PC-9 (cell line): ENCODE data around the gene HLCS. TPM values are rescaled to one million over a fixed set of nuclear protein-coding genes. Genes with fewer than 3 reads are reported as not detected.

Source experiments
- BruUV-seq: library from RNA; stranded (reverse); fragments of 400-500 nt; replicated peaks from 2 replicates; lab custom pipeline; 2021; lab: Mats Ljungman, UMichigan
- CTCF ChIA-PET: fragments of 300-600 bp; sonication (Branson Sonifier 250); formaldehyde crosslinking; loops from one replicate; lab custom pipeline; 2022; ENCODE audit warnings: antibody characterized with exemption; lab: Charles Lee
- POLR2A ChIA-PET: fragments of 300-600 bp; sonication (Branson Sonifier 250); formaldehyde crosslinking; loops from one replicate; lab custom pipeline; 2022; ENCODE audit warnings: antibody characterized with exemption; ENCODE audit not compliant: unreplicated experiment; lab: Charles Lee
- DNase-seq, 2 experiments: peaks; one replicate each; pipeline versions ENCODE4 v3.0.0 to v3.0.0-alpha.2; 2015 to 2022; ENCODE audit warnings: mixed read lengths in 1 of 2
- H2AFZ ChIP-seq: fragments of 200-600 bp; sonication (generic); 2 replicates; pipeline ENCODE4 v1.8.1; 2017; ENCODE audit warnings: antibody characterized with exemption
- H3F3A ChIP-seq: fragments of 200-600 bp; sonication (generic); 2 replicates; pipeline ENCODE4 v1.8.1; 2017; ENCODE audit warnings: antibody characterized with exemption, mild to moderate bottlenecking, low read depth; ENCODE audit not compliant: insufficient read depth
- H3K27ac ChIP-seq: fragments of 200-600 bp; sonication (generic); 2 replicates; pipeline ENCODE4 v1.6.1; 2016; ENCODE audit warnings: mixed run types
- H3K27me3 ChIP-seq: fragments of 200-600 bp; sonication (generic); 2 replicates; pipeline ENCODE4 v1.6.1; 2016; ENCODE audit warnings: low read depth, mixed run types; ENCODE audit not compliant: insufficient read depth
- H3K36me3 ChIP-seq: fragments of 200-600 bp; sonication (generic); 2 replicates; pipeline ENCODE4 v1.6.1; 2016; ENCODE audit warnings: low read depth, mixed run types
- H3K4me1 ChIP-seq: fragments of 200-600 bp; sonication (generic); replicated peaks from 2 replicates; pipeline ENCODE4 v1.6.1; 2016; ENCODE audit warnings: mixed run types; ENCODE audit not compliant: insufficient read depth
- H3K4me2 ChIP-seq: fragments of 200-600 bp; sonication (generic); 2 replicates; pipeline ENCODE4 v1.6.1; 2017; ENCODE audit warnings: mixed run types
- H3K4me3 ChIP-seq: fragments of 200-600 bp; sonication (generic); 2 replicates; pipeline ENCODE4 v1.6.1; 2016; ENCODE audit warnings: mixed run types
- H3K79me2 ChIP-seq: fragments of 200-600 bp; sonication (generic); 2 replicates; pipeline ENCODE4 v1.6.1; 2017; ENCODE audit warnings: low read depth, mixed run types
- H3K9me2 ChIP-seq: fragments of 200-600 bp; sonication (generic); 2 replicates; pipeline ENCODE4 v1.8.1; 2017; ENCODE audit warnings: mild to moderate bottlenecking; ENCODE audit not compliant: insufficient read depth
- H3K9me3 ChIP-seq: fragments of 200-600 bp; sonication (generic); 2 replicates; pipeline ENCODE4 v1.8.1; 2016; ENCODE audit warnings: low read depth; ENCODE audit not compliant: insufficient read depth
- H4K20me1 ChIP-seq: fragments of 200-600 bp; sonication (generic); 2 replicates; pipeline ENCODE4 v1.8.1; 2017; ENCODE audit not compliant: insufficient read depth
- CTCF ChIP-seq: fragments of 200-600 bp; sonication (generic); conservative IDR thresholded peaks from 2 replicates; pipeline ENCODE4 v1.6.1; 2017; ENCODE audit warnings: mixed run types, antibody characterized with exemption, mild to moderate bottlenecking, moderate library complexity
- EZH2 ChIP-seq: fragments of 200-600 bp; sonication (generic); IDR thresholded peaks from 2 replicates; pipeline ENCODE4 v1.8.0; 2017; ENCODE audit warnings: antibody characterized with exemption, low read depth
- intact Hi-C: fragments of 100-400 bp; cut with micrococcal nuclease; formaldehyde crosslinking; loops from one replicate; pipeline ENCODE4 v1.10.0; 2022; ENCODE audit not compliant: unreplicated experiment
- total RNA-seq: library from RNA; stranded (reverse); gene quantifications from 2 replicates; pipeline ENCODE4 v1.2.3, GENCODE V29; 2021

HLCS gene
- total RNA-seq, 1 experiment from 2014 or later, result 21.6 TPM

GRCh38 chr21:36918291-36918690 lies 48.2 kb downstream of the HLCS start:
- ChIA-PET CTCF (interaction anchor here (0.5 to 0.7 kb wide), 2 partner anchors 161 to 709 kb away, joined by 3 read pairs; no protein-coding TSS in a partner anchor), POLR2A (no interaction called here)
- no peaks in the 10 kb centered on the region for H3K79me2 ChIP-seq
- no TSS peak for BruUV-seq
- H3K27ac ChIP-seq, result no peak overlapping the region
- intact Hi-C loops, result loop anchor here (5.0 to 10.0 kb wide), 2 partner anchors 133 to 171 kb away; no protein-coding TSS in a partner anchor
- H3K36me3 ChIP-seq, result no peaks in the 10 kb centered on the region; the same call in 1 of the 2 replicates
- H3K4me2 ChIP-seq, result no peak overlapping the region
- no peaks in the 10 kb centered on the region for H3K9me2 ChIP-seq
- no peak overlapping the region for H3K4me3 ChIP-seq
- H3K27me3 ChIP-seq, result no peaks in the 10 kb centered on the region
- no peaks in the 10 kb centered on the region for H3K9me3 ChIP-seq
- H4K20me1 ChIP-seq, result no peaks in the 10 kb centered on the region
- DNase-seq, result no peak
- H3F3A ChIP-seq, result no peaks in the 10 kb centered on the region
- TF ChIP-seq EZH2 (no peak), CTCF (no peak)
- no peak overlapping the region for H2AFZ ChIP-seq
- no peaks in the 10 kb centered on the region for H3K4me1 ChIP-seq

GRCh38 chr21:36917471-36918158 lies 48.9 kb downstream of the HLCS start:
- CTCF ChIA-PET, result interaction anchor here (0.5 to 1.1 kb wide), 5 partner anchors 56 to 708 kb away, joined by 3 read pairs; no protein-coding TSS in a partner anchor
- Histone ChIP-seq H3K79me2 (no peaks in the 10 kb centered on the region), H3K4me2 (no peak overlapping the region), H3K4me3 (no peak overlapping the region), H4K20me1 (no peaks in the 10 kb centered on the region), H3K36me3 (no peaks in the 10 kb centered on the region; the same call in 1 of the 2 replicates), H3K9me3 (no peaks in the 10 kb centered on the region), H3F3A (no peaks in the 10 kb centered on the region), H3K27ac (no peak overlapping the region), H3K27me3 (no peaks in the 10 kb centered on the region), H3K4me1 (no peaks in the 10 kb centered on the region), H3K9me2 (no peaks in the 10 kb centered on the region), H2AFZ (no peak overlapping the region)
- DNase-seq, result peak in 1 of 2 experiments; percentile 16
- intact Hi-C loops, result loop anchor here (5.0 to 10.0 kb wide), 2 partner anchors 133 to 170 kb away; no protein-coding TSS in a partner anchor
- POLR2A ChIA-PET, result interaction anchor here (0.7 kb wide), 1 partner anchor 157 kb away, joined by 8 read pairs; no protein-coding TSS in a partner anchor
- no TSS peak for BruUV-seq
- TF ChIP-seq CTCF (no peak; the same call in none of the 2 replicates), EZH2 (no peak)

GRCh38 chr21:36916718-36917117 lies 49.8 kb downstream of the HLCS start:
- Histone ChIP-seq H3K79me2 (no peaks in the 10 kb centered on the region), H3K9me3 (no peaks in the 10 kb centered on the region), H4K20me1 (no peaks in the 10 kb centered on the region), H3F3A (no peaks in the 10 kb centered on the region), H3K27me3 (no peaks in the 10 kb centered on the region), H3K4me1 (no peaks in the 10 kb centered on the region), H3K4me3 (no peak overlapping the region), H3K36me3 (no peaks in the 10 kb centered on the region; the same call in 1 of the 2 replicates), H3K27ac (no peak overlapping the region), H3K9me2 (no peaks in the 10 kb centered on the region), H2AFZ (no peak overlapping the region), H3K4me2 (no peak overlapping the region)
- ChIA-PET CTCF (no interaction called here), POLR2A (no interaction called here)
- BruUV-seq, result no TSS peak
- DNase-seq, result no peak
- TF ChIP-seq CTCF (no peak), EZH2 (no peak)
- intact Hi-C loops, result loop anchor here (5.0 to 10.0 kb wide), 2 partner anchors 132 to 169 kb away; no protein-coding TSS in a partner anchor
